Tibial nerve (tissue), 4 donors: ENCODE measurements around the gene USP25. TPM values are rescaled to one million over a fixed set of nuclear protein-coding genes. Genes with fewer than 3 reads are reported as not detected.

ENCODE experiments used
- DNase-seq, 2 donors: peaks; one replicate each; pipeline ENCODE4 v3.0.0-alpha.2; 2019; ENCODE audit warnings: low spot score in 2 of 2
- H3K27ac ChIP-seq, 4 donors: fragments of 200-600 bp; sonication (generic) in 3 of 4; one replicate each; pipeline ENCODE4 v1.5.1; 2017 to 2019; ENCODE audit warnings: mild to moderate bottlenecking in 1 of 4
- H3K27me3 ChIP-seq, 2 donors: fragments of 200-600 bp; sonication (generic) in 1 of 2; one replicate each; pipeline versions ENCODE4 v1.5.1 to v1.6.0; 2017 to 2019
- H3K36me3 ChIP-seq, 3 donors: fragments of 200-600 bp; sonication (generic); one replicate each; pipeline ENCODE4 v1.5.1; 2018 to 2019
- H3K4me1 ChIP-seq, 4 donors: fragments of 200-600 bp; sonication (generic) in 3 of 4; one replicate each; pipeline ENCODE4 v1.5.1; 2017 to 2019
- H3K4me3 ChIP-seq, 4 donors: fragments of 200-600 bp; sonication (generic) in 3 of 4; one replicate each; pipeline ENCODE4 v1.5.1; 2017 to 2019; ENCODE audit warnings: mild to moderate bottlenecking in 1 of 4, moderate library complexity in 1 of 4
- H3K9me3 ChIP-seq, 4 donors: fragments of 200-600 bp; sonication (generic) in 3 of 4; one replicate each; pipeline ENCODE4 v1.5.1; 2017 to 2019
- EP300 ChIP-seq, 2 donors: sonication (generic); formaldehyde crosslinking; IDR thresholded peaks; one replicate each; pipeline ENCODE4 v1.6.1; 2017; ENCODE audit warnings: antibody characterized with exemption in 2 of 2, mild to moderate bottlenecking in 1 of 2
- POLR2A ChIP-seq, 2 donors: fragments of 450-650 bp; IDR thresholded peaks; one replicate each; pipeline ENCODE4 v1.6.1; 2017; ENCODE audit warnings: antibody characterized with exemption in 2 of 2, mild to moderate bottlenecking in 2 of 2, moderate library complexity in 2 of 2
- WGBS, 2 donors: methylation state at CpG; one replicate each; pipeline ENCODE4 v1.1.5; 2018; 5-methylcytosine and 5-hydroxymethylcytosine counted together
- total RNA-seq, 4 donors: library from RNA; depleted of rRNA; stranded (reverse); fragments of >200 nt; gene quantifications; one replicate each; pipeline ENCODE4 v1.1.0, GENCODE V29; 2016
- TF ChIP-seq, protein P1 (sequence below), 5 experiments: fragments of 200-600 bp in 3 of 5; fragments of 450-650 bp in 2 of 5; sonication (generic) in 3 of 5; IDR thresholded peaks; one replicate each; pipeline ENCODE4 v1.5.1; 2016 to 2019; ENCODE audit warnings: antibody characterized with exemption in 5 of 5, mild to moderate bottlenecking in 3 of 5, moderate library complexity in 2 of 5

Gene USP25
- total RNA-seq, 4 donors from 2014 or later = 59.6 to 79.8 (median 69.9) TPM

DNA sequence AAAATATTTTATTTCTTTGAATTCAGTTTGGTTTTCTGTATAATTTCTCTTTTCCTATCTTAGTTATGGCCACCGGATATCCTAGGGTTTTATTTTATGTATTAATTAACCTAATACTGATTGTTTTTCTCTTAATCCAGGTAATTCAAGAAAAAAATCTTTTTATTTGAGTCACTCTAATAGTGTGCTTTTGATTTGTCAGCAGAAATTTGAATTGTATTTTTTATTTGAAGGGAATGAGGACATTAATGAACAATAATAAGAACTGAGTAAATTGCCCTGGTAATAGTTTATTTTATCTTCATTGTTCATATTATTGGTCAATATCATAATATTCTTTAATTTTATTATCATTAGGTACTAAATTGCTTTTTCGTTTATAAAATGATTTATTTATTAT is 120.1 kb downstream of the USP25 start:
- Histone ChIP-seq H3K9me3 (no peaks in the 10 kb centered on the region), H3K36me3 (peaks cover 0 to 16% (median 0%) of the 10 kb centered on the region in 3 donors), H3K4me3 (no peak overlapping the region), H3K27me3 (no peaks in the 10 kb centered on the region), H3K4me1 (peaks cover 0 to 8% (median 0%) of the 10 kb centered on the region in 4 donors), H3K27ac (no peak overlapping the region)
- DNase-seq = no peak
- WGBS, 2 donors = 90 to 94% methylated on average over 2 of the region's 2 CpGs
- TF ChIP-seq, protein P1, sequence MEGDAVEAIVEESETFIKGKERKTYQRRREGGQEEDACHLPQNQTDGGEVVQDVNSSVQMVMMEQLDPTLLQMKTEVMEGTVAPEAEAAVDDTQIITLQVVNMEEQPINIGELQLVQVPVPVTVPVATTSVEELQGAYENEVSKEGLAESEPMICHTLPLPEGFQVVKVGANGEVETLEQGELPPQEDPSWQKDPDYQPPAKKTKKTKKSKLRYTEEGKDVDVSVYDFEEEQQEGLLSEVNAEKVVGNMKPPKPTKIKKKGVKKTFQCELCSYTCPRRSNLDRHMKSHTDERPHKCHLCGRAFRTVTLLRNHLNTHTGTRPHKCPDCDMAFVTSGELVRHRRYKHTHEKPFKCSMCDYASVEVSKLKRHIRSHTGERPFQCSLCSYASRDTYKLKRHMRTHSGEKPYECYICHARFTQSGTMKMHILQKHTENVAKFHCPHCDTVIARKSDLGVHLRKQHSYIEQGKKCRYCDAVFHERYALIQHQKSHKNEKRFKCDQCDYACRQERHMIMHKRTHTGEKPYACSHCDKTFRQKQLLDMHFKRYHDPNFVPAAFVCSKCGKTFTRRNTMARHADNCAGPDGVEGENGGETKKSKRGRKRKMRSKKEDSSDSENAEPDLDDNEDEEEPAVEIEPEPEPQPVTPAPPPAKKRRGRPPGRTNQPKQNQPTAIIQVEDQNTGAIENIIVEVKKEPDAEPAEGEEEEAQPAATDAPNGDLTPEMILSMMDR (IDR thresholded peaks at IDR 0.05) = no peak
- no peak for TF ChIP-seq POLR2A (IDR thresholded peaks at IDR 0.05)
- no peak for TF ChIP-seq EP300 (IDR thresholded peaks at IDR 0.05)

DNA sequence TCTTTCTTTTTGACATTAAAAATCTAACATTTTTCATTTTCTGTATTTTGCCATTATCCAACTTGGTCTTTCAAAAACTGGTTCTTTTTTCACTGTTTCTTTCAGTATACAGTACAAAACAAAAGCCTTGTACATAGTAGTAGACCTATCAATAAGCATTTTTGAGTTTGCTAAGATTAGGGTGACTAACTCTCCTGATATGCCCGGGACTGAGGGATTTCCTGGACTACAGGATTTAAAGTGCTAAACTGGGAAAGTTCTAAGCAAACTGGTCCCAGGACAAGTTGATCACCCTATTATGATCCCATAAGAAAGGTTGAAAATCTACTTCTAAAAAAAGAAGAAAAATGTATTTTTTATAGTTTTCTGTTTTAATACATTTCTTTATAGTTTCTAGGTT is 120.9 kb downstream of the USP25 start:
- Histone ChIP-seq H3K27me3 (no peaks in the 10 kb centered on the region), H3K9me3 (no peaks in the 10 kb centered on the region), H3K4me3 (no peak overlapping the region), H3K27ac (no peak overlapping the region), H3K36me3 (peaks cover 0 to 23% (median 0%) of the 10 kb centered on the region in 3 donors), H3K4me1 (peaks cover 0 to 8% (median 0%) of the 10 kb centered on the region in 4 donors)
- DNase-seq = no peak
- TF ChIP-seq, protein P1 (IDR thresholded peaks at IDR 0.05) = no peak
- TF ChIP-seq EP300 (IDR thresholded peaks at IDR 0.05) = no peak
- TF ChIP-seq POLR2A (IDR thresholded peaks at IDR 0.05) = no peak
- 25 to 32% methylated on average over 1 of the region's 1 CpG for WGBS, 2 donors

DNA sequence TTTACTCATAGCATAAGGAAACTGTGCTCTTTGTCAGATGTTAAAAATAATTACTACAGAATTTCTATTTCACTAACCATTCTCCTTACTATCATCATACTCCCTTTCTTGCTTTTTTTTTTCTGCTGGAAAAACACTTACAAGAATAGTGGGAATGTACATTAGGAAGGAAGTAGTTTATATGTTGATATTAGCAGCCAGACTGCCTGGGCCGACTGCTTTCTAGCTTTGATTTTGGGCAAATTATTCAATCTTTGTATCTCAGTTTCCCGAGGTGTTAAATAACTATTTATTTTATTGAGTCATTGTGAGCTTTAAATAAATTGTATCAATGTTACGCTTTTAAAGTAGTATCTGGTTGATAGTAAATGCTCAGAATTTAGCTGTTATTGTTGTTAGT is 122.4 kb downstream of the USP25 start:
- 72 to 75% methylated on average over 3 of the region's 3 CpGs for WGBS, 2 donors
- TF ChIP-seq POLR2A (IDR thresholded peaks at IDR 0.05) = no peak
- Histone ChIP-seq H3K27ac (no peak overlapping the region), H3K4me3 (no peak overlapping the region), H3K4me1 (peaks cover 0 to 8% (median 0%) of the 10 kb centered on the region in 4 donors), H3K36me3 (peaks cover 0 to 28% (median 0%) of the 10 kb centered on the region in 3 donors), H3K27me3 (no peaks in the 10 kb centered on the region), H3K9me3 (no peaks in the 10 kb centered on the region)
- no peak for DNase-seq

DNA sequence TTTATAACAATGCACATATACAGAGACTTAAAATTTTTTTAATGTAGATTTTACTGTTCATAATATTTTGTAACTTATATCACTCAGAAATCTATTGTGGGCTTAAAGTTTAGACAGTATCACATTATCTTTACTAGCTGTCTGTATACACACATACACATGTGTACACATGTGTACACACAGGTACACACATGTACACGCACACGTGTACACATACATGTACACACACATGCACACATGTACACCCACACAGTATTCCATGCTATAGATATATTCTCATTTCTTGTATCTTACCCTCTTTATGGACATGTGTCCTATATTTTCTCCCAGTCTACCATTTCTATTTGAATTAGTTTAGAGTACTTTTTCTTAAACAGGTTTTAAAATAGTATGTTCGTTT is 123.3 kb downstream of the USP25 start:
- TF ChIP-seq EP300 (IDR thresholded peaks at IDR 0.05) = no peak
- no peak for TF ChIP-seq POLR2A (IDR thresholded peaks at IDR 0.05)
- TF ChIP-seq, protein P1 (IDR thresholded peaks at IDR 0.05) = no peak

DNA sequence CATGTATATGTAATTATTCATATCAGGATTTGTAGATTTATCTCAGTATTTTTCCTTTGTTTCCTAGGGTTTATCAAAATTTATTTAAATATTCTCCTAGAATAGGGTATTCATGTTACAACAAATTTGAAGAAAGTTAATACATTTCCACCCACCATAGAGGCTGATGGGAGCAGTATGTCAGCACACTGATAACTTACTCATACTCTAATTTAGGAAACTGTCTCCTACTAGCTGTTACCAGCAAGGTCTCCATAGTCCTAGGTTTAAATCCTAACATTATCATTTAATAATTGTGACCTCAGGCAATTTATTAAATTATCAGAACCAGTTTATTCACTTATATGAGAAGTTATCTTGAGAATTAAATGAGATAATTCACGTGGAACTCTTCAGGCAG is 127.0 kb downstream of the USP25 start:
- H3K36me3 ChIP-seq = peaks cover 0 to 26% (median 0%) of the 10 kb centered on the region in 3 donors
- no peaks in the 10 kb centered on the region for H3K9me3 ChIP-seq
- WGBS, 2 donors = 94 to 97% methylated on average over 1 of the region's 1 CpG
- no peak for DNase-seq
- no peaks in the 10 kb centered on the region for H3K27me3 ChIP-seq
- no peak overlapping the region for H3K4me3 ChIP-seq
- peaks cover 0 to 8% (median 0%) of the 10 kb centered on the region in 4 donors for H3K4me1 ChIP-seq
- H3K27ac ChIP-seq = no peak overlapping the region
- TF ChIP-seq, protein P1 (IDR thresholded peaks at IDR 0.05) = no peak
- TF ChIP-seq EP300 (IDR thresholded peaks at IDR 0.05) (no peak), POLR2A (IDR thresholded peaks at IDR 0.05) (no peak)

More for the DNA sequence above, 123.3 kb downstream of the USP25 start:
- peaks cover 0 to 16% (median 0%) of the 10 kb centered on the region in 4 donors for H3K4me1 ChIP-seq
- peaks cover 0 to 28% (median 0%) of the 10 kb centered on the region in 3 donors for H3K36me3 ChIP-seq
- WGBS, 2 donors = 97% methylated on average over 3 of the region's 3 CpGs
- H3K27me3 ChIP-seq = no peaks in the 10 kb centered on the region
- no peak for DNase-seq
- no peak overlapping the region for H3K4me3 ChIP-seq
- H3K27ac ChIP-seq = no peak overlapping the region
- H3K9me3 ChIP-seq = no peaks in the 10 kb centered on the region

DNA sequence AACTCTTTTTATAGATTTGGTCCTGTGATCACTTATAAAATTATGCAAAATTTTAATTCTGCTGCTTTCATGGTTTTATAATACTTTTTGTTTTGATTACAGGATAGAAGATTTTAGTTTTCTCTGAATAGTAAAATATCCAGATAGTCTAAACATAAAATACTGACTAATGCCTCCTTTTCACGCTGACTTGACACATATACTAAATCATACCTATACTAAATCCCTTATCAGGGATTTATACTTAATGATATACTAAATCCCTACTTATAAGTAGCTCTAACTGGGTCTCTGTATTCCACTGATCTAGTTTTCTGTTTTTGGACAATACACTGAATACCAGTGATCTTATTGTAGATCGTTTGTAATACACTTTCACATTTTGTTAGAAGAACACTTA is 128.0 kb downstream of the USP25 start:
- no peak for DNase-seq
- 41 to 48% methylated on average over 2 of the region's 2 CpGs for WGBS, 2 donors
- Histone ChIP-seq H3K4me3 (no peak overlapping the region), H3K27me3 (no peaks in the 10 kb centered on the region), H3K27ac (peak overlapping the region in 1 of 4 donors; percentile 32), H3K4me1 (peaks cover 0 to 8% (median 0%) of the 10 kb centered on the region in 4 donors), H3K36me3 (peaks cover 0 to 25% (median 0%) of the 10 kb centered on the region in 3 donors), H3K9me3 (no peaks in the 10 kb centered on the region)
- no peak for TF ChIP-seq POLR2A (IDR thresholded peaks at IDR 0.05)
- TF ChIP-seq, protein P1 (IDR thresholded peaks at IDR 0.05) = no peak
